HuH-7 (cell line): ENCODE data around the gene KLLN.
"Not testable (repeated sequence)": the region's sequence is repeated elsewhere in the genome, so short reads cannot be mapped to it uniquely, and the experiment has no call there.

Experiments
- DNase-seq: peaks from one replicate; pipeline ENCODE4 v3.0.0; 2011; ENCODE audit warnings: low spot score

KLLN gene

GRCh38 chr10:87863053-87863943 is at the start of gene KLLN, which contains the start of gene PTEN:
Gene KLLN (minus strand): TSS chr10:87863533. CDS start chr10:87862487, 1,046 bp downstream.
Gene PTEN (plus strand): TSS chr10:87863625. CDS start chr10:87864470, 845 bp downstream.
- DNase-seq, result peak; percentile 77

- DNase-seq, result not testable (repeated sequence)
Observed at GRCh38 chr10:87903396-87903795, 40.1 kb upstream of the KLLN start.

GRCh38 chr10:87897957-87898356 is 34.6 kb upstream of the KLLN start:
- DNase-seq, result not testable (repeated sequence)

GRCh38 chr10:87896216-87896615 is 32.9 kb upstream of the KLLN start:
- DNase-seq, result no peak

GRCh38 chr10:87895430-87895829 is 32.1 kb upstream of the KLLN start:
- no peak for DNase-seq

- DNase-seq, result no peak
Observed at GRCh38 chr10:87887548-87888289, 24.4 kb upstream of the KLLN start.

- DNase-seq, result no peak
Observed at GRCh38 chr10:87887146-87887545, 23.8 kb upstream of the KLLN start.

- DNase-seq, result no peak
Observed at GRCh38 chr10:87886635-87887034, 23.3 kb upstream of the KLLN start.

- DNase-seq, result no peak
Observed at GRCh38 chr10:87882555-87883294, 19.4 kb upstream of the KLLN start.

- DNase-seq, result not testable (repeated sequence)
Observed at GRCh38 chr10:87881373-87882059, 18.2 kb upstream of the KLLN start.

GRCh38 chr10:87880336-87880735 is 17.0 kb upstream of the KLLN start:
- no peak for DNase-seq

- DNase-seq, result no peak
Observed at GRCh38 chr10:87878664-87879459, 15.5 kb upstream of the KLLN start.

GRCh38 chr10:87875929-87876571 is 12.7 kb upstream of the KLLN start:
- no peak for DNase-seq

- DNase-seq, result no peak
Observed at GRCh38 chr10:87873656-87874055, 10.3 kb upstream of the KLLN start.

GRCh38 chr10:87872828-87873227 is 9.5 kb upstream of the KLLN start:
- no peak for DNase-seq

- DNase-seq, result no peak
Observed at GRCh38 chr10:87869773-87870551, 6.6 kb upstream of the KLLN start.

GRCh38 chr10:87869139-87869538 is 5.8 kb upstream of the KLLN start:
- DNase-seq, result not testable (repeated sequence)

GRCh38 chr10:87868277-87868676 is 4.9 kb upstream of the KLLN start:
- no peak for DNase-seq

GRCh38 chr10:87867453-87867852 is 4.1 kb upstream of the KLLN start:
- no peak for DNase-seq
